Muscle of back (tissue), 11 donors: ENCODE measurements around the gene CACNB1. TPM values are rescaled to one million over a fixed set of nuclear protein-coding genes. Genes with fewer than 3 reads are reported as not detected.
"Not testable (repeated sequence)": the region's sequence is repeated elsewhere in the genome, so short reads cannot be mapped to it uniquely, and the experiment has no call there.

Source experiments
- DNase-seq, 3 donors: peaks; one replicate each; pipeline versions ENCODE4 v3.0.0 to v3.0.0-alpha.2; 2013
- polyA plus RNA-seq, 10 donors: library from polyadenylated mRNA; unstranded; fragments of 120-200 nt; gene quantifications; one replicate each; pipeline ENCODE4 v1.2.1, GENCODE V29; 2013; ENCODE audit not compliant: insufficient read length in 10 of 10

The CACNB1 gene
- polyA plus RNA-seq, 10 donors, result 85.0 to 201 (median 186) TPM

DNA sequence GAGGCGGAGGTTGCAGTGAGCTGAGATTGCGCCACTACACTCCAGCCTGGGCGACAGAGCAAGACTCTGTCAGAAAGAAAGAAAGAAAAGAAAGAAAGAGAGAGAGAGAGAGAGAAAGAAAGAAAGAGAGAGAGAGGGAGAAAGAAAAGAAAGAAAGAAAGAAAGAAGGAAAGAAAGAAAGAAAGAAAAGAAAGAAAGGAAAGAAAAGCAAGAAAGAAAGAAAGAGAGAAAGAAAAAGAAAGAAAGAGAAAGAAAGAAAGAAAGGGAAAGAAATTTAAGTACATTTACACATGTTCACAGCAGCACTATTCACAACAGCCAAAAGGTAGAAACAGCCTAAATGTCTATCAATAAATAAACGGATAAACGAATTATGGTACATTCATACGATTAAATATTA, 67.9 kb downstream of the CACNB1 start:
- DNase-seq, result not testable (repeated sequence)

DNA sequence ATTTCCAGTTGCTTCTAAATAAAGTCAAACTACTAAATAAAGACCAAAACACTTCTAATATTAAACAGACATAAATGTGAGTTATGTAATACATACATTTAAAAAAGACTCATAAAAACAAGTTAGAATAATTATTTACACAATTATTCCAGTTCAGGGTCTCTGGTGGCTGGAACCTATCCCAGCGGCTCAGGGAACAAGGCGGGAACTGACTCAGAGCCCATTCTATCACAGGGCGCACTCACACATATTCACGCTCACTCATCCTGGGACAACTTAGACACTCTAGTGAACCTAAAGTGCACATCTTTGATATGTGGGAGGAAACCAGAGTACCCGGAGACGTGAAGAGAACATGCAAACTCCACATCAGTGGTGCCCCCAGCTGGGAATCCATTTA, 71.0 kb downstream of the CACNB1 start:
- DNase-seq, result no peak

DNA sequence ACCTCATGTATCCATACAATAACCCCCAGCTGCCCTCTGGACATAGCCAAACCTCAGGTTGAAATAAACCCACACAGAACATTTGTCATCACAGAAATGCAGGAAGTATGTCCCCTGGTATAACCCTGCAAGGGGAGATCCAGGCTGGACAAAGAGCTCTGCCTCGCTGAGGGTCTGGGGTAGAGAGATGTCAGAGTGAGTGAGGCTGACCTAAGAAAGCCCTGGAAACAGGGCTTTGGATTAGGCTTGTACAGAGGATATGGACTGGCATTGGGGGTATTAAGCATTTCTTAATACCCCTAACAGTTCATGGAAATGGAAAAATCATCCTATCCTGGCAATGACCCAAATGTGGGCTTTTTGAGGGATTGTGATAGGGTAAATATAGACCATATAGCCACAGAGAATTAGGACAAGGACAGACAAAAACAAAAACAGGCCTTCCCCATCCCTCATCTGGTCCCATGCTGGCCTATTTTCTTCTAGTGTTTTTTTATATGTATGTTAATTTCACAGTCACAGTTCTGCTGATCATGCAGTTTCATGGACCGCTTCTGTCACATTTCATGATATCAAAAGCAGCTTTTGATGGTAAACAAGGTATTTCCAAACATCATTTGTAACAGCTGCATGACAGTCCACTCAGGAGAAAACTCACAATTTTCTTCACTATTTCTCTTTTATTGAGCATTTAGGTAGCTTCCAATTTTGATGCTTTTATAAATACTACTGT, 72.2 kb downstream of the CACNB1 start:
- DNase-seq, result no peak

DNA sequence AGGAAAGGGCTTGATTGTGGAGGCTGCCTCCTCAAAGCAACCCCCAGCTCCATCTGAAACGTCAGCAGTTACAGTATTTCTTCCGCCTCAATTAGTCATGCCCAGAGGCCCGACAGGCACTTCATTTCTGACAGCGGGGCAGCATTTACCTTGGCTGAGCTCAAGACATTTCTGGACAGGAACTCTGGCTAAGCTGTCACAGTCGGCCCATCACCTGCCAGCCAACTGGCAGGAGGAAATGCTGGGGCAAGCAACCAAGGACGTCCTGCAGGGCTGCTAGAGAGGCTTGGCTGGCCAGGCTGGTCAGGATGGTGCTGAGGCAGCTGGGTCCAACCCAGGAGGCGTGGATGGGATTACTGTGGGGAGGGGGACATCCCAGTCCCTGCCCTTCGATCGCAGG, 73.8 kb downstream of the CACNB1 start:
- no peak for DNase-seq

Other genes with a start within 250 kb of the CACNB1 start
- under 1 TPM in 1 of 10 donors, not detected in 9; 0.12 TPM for gene FBXO47, start 230.3 kb downstream of the CACNB1 start, polyA plus RNA-seq
- 10 to 100 TPM in 3 of 10 donors, 1 to 10 TPM in 7; 4.0 to 14.0 (median 8.5) TPM for gene PLXDC1, start 46.0 kb downstream of the CACNB1 start, polyA plus RNA-seq
- under 1 TPM in 6 of 10 donors, not detected in 4; 0.24 to 0.42 (median 0.33) TPM for gene ARL5C, start 31.5 kb downstream of the CACNB1 start, polyA plus RNA-seq
- gene RPL19, start 2.6 kb upstream of the CACNB1 start, polyA plus RNA-seq, result 1,000 to 10,000 TPM; 2,263 to 2,766 (median 2,554) TPM
- gene STAC2, start 28.3 kb upstream of the CACNB1 start, polyA plus RNA-seq, result under 1 TPM; 0.13 to 0.96 (median 0.30) TPM
- gene FBXL20, start 204.0 kb upstream of the CACNB1 start, polyA plus RNA-seq, result 1 to 10 TPM; 5.1 to 8.1 (median 6.6) TPM